GM19025 (cell line): ENCODE results near the gene SUCLG2.

ENCODE experiments used
- ATAC-seq: cut with Tn5 transposase; IDR thresholded peaks from one replicate; pipeline ENCODE4 v1.9.1; 2021; ENCODE audit warnings: mild to moderate bottlenecking, low read depth, moderate library complexity; ENCODE audit not compliant: unreplicated experiment

SUCLG2 gene

DNA sequence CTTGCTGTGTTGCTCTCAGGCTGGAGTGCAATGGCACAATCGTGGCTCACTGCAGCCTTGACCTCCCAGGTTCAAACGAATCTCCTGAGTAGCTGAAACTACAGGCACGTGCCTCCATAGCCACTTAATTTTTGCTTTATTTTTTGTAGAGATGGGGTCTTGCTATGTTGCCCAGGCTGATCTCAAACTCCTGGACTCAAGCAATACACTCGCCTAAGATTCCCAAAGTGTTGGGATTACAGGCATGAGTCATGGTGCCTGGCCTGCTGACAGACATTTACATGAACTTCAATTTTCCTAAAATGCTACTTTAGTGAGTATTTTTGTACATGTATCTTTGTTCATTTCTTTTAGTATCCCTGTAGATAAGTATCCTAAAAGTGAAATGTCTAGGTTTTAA, 132.3 kb downstream of the SUCLG2 start:
- no peak for ATAC-seq

DNA sequence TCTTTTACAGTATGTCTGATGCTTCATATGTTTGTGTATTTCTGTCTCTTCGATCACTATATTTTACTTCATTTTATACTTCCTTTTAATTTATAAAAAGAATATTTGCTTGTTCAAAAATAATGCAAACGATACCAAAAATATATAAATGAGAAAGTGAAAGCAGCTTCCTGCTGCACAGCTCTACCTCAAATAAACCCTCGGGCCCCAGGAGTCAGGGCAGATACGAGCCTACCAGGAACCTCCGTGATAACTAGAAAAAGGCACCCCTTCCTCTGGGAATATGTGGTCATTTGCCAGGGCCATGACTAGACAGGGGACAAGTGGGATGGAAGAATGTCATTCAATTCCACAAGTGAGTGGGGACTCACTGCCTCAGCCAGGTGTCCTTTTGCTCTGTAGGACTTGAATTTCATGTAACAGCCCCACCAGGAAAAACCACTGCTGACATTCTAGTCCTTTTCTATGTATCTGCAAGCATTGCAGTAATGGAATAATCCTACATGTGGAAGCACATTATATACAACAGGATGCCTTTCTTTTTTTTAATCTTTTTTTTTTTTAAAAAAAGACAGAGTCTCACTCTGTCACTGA, 133.3 kb downstream of the SUCLG2 start:
- ATAC-seq: no peak

DNA sequence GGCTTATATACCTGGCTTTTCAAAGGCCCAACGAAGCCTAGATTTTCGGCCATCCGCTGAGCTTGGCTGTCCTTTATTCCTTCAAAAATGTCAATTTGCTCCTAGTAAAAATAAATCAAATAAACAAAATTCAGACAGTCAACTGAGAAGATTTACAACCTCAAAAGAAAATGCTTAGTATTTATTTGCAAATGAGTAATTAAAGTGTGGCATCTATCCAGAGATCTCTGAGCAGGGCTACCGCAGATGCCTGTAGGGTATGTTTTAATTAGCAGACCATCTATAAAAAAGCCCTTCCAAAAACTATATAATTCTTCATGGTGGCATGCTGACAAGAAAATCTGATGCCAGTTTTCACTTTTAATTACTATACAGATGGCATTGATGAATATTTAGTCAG, 136.2 kb downstream of the SUCLG2 start:
- ATAC-seq: no peak

DNA sequence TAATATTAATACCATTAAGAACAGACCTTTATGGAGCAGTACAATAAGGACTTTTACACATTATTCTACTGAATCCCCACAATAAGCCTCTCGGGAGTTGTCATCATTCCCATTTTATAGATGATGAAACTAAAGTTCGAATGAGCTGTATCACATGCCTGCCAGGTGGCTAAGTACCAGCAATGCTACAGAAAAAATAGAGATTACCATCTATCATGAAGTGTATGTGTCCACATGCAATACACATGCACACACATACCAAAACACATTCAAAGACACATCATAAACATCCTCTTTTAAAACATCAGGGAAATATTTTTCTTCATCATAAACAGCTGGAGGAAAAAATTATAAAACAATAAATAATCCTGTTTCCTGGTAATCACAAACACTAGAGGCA, 136.6 kb downstream of the SUCLG2 start:
- no peak for ATAC-seq

DNA sequence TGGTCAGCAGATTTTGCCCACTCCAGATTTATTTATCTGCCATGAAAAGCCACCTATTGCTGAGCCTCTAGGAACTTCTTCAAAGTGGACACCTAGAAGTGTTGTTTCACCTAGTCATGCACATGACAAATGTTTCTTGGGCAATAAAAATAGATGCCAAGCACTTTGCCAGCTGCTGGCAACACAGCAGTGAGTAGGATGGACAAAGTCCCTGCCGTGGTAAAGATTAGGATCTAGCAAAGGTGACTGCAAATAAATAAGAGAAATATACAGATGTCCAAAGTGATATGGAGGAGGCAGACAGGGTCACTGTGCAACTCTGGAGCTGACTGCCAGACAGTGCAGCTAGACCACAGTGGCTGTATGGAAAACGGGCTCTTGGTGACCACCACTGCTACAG, 137.9 kb downstream of the SUCLG2 start:
- ATAC-seq: no peak

DNA sequence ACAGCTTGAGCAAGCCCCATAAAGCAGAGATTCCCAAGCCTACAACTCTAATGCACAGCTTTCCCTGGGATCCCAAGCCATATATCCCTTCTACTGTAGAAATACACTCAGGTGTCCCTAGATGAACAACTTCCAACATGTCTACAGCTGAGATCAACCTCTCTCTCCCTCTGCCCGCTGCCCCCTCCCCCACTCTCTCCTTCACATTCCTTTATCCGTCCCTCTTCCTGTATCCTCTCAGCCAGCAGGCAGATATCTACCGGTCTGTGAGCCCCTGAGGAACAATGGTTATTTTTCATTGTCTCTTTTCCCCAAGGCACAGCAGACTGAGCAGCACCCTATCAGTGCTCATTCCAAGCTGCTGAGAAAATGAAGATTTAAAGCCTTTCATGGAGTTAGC, 138.6 kb downstream of the SUCLG2 start:
- ATAC-seq: no peak

DNA sequence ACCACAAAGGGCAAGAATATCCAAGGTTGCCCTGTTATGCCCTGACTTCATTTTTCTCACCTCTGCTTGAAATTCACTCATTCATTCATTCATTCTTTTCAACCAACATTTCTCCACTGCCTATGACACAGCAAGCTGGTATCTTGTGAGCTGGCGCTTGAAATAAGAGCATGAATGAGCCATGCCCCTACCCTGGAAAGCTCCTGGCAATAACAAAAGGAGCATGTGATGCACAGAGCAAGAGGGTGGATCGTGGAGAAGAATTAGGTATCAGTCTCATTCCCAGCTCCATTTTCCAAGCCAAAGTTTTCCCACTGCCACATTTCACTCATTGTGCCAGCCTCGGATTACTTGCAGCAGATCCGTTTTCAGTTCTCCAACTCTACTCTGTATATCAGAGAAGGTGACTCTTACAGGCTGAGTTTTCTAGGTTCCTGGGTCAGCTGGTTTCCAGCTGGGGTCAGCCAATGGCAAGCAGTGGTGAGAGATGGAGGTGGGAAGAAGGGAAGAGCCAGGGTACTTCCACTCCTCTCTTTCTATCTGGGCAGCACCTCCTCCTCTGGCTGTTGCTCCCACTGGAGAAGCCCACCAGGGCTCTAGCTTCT, 144.8 kb downstream of the SUCLG2 start:
- ATAC-seq: no peak

DNA sequence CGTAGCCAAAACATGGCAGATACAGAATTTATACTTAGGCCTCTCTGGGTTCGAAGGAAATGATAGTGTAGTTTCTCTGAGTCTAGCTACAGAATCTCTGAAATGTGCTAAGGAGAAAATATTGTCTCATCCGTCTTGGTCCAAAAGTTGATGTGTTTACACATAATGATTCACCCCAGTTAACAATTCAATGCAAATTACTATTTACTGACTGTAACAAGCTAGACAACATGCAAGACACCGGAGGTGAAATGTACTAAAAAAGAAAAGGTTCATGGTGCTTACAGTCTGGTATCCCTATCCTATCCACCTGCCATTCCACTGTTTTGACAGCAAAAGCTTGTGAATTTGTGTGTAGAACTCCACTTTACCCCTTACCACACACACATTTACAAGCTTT, 146.8 kb downstream of the SUCLG2 start:
- ATAC-seq: no peak

DNA sequence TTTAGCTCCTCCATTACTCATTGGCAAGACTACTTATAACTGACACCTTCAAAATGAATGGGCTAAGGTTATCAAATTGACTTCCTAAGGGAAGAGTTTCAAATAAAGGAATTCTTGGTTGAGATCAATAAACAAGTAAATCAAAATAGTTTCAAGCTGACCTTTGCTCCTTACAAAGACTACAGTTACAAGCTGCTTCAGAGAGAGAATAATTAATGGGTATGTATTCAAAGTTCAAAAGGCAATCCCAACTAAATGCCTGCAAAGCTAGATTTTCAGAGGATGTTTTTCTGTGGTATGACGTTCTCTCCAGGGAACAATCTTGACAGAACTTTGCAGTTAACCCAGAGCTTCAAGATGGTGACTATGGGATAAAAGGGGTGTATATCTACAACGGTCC, 153.7 kb downstream of the SUCLG2 start:
- no peak for ATAC-seq

DNA sequence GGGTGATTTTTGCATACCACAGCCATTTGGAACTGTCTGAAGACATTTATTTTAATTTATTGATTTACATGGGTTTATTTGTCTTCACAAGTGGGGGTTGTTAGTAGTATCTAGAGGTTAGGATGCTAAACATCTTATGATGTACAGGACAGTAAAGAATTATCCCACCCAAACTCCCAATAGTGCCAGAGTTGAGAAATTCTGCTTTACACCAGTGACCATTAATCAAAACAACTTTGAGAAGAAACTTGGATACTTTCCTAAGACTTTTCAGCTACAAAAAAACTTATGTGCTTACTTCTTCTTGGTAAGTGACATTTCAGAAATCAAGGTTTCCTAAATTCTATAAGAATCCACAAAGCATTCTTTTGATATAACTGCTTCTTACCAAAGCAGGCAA, 156.7 kb downstream of the SUCLG2 start:
- no peak for ATAC-seq

DNA sequence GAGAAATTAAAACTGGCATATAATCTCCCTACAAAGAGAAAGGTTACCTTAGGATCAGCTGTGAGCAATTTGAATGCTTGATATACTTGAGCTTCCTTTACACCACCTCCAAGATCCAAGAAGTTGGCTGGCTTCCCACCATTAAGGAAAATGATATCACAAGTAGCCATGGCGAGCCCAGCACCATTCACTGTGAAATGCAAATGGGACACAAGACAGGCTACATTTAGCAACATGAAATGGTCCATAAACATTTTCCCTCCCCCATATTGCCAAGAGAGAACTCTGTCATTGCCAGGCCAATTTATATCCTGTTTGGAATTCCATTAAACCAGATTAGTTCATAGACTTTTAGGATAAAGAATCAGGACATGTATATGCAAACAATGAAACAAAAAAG, 158.7 kb downstream of the SUCLG2 start:
- ATAC-seq: no peak

DNA sequence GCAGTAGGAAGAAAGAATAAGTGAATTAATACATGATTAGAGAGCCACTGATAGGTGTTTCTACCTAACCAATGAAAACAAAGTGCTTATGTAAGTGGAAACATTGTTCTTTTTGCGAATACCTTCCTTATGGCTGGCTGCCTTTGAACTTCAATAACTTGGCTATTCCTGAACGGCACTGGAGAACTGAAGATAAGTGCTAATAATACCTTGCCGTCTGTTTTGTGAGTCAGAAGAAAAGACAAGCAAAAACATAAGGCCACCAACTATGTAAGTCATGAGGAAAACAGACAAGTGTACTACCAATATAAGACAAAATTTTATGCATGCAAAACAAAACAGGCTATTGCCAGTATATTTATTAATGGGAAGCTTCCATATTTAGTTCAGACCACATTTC, 160.6 kb downstream of the SUCLG2 start:
- ATAC-seq: no peak

DNA sequence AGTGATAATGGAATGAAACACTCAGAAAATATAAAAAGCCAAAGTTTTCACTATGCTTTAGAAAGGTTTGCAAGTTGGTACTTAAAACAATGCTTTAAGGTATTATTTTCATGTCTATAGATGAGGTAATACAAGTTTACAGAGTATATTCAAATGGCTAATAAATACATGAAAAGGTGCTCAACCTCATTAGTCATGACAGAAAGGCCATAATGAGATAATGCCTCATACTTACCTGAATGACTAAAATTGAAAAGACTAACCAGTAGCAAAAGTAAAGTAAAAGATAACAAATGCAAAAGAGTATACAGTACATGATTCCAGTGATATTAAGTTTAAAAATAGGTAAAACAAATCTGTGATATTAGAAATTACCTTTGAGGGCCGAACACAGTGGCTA, 163.8 kb downstream of the SUCLG2 start:
- no peak for ATAC-seq

DNA sequence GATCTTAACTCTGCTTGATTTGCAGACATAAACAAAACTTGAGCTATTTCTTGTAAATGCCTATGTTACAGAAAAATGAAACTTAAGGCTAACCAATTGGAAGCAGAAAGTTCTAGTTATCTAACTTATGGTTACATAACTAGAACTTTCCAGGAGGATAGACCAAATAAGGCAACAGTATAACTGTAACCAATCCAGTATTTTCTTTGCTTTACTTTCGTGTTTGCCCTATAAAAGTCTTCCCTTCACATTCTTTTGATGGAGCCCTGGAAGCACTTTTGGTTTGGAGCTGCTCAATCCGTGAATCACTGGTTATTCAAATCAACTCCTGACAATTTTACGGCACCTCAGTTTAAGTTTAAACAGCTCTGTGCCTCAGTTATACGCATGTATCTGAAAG, 164.6 kb downstream of the SUCLG2 start:
- ATAC-seq: no peak

DNA sequence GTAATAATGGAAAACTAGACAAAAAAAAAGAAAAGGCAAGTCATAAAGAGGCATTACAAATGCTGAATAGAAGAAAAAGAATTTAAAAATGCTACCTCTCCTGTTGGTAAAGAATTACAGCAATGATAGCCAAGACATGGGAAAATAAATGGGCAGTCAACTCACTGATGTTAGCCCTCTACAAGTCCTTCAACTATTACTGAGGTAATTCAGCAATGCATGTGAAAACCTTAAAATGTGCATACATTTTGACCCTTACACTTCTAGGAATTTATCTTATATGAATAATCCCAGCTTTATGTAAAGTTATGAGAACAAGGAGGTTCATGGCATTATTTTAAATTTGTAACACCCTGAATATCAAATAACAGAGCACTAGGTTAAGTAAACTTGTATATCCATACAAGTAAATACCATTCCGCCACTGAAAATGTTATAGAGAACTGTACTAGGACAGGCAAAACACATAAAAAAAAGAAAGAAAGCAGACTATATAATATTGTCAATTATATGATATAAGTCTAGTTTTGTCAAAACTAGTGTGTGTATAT, 166.8 kb downstream of the SUCLG2 start:
- ATAC-seq: no peak

DNA sequence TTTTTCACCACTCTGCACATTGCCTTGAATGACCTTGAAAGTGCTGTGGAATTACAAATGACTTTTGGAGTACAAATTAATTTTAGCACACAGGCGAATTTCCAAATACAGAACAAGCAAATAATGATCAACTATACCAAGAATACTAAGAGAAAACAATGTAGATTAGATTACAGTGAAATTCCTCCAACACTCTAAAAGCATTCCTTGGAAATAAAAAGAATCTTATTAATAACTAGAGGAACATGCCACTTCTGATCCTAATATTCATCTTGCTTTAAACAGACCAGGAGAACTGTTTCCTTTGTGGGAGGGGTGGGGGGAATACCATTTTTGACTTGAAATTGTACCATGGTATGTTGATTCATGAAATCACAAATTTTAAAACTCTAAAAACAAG, 167.5 kb downstream of the SUCLG2 start:
- no peak for ATAC-seq

DNA sequence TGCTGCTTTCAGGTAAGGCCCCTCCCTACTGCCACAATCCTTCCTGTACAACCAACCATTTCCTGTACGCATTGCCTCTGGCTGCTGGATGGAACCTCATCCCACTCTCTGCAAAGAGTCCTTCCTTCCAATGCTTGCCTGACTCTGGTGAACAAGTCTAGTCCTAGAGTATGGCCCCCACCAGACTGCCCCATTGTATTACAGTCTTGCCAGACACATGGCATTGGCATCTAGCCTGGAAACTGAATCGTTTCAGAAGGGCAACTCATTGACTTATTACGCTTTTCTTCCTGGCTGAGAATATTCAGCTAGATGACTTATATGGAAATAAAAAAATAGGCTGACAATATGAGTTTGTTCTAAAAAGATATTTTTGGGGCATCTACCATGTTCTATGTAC, 170.3 kb downstream of the SUCLG2 start:
- no peak for ATAC-seq

DNA sequence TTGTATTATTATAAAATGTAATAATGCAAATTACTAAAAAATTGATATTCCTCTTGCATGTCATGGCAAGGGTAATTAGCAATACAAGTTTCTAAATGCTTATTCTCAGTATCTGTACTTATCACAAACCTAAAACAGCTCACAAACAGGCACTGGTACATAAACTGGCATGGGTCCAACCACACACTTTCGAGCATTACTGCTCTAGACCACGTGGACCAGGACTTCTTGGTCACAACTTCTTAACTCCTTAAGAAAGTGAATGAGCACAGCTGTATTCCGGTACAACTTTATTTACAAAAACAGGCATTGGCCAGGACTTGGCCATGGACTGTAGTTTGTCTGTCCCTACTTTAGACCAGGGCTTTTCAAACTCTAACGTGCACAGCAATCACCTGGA, 173.3 kb downstream of the SUCLG2 start:
- ATAC-seq: no peak

DNA sequence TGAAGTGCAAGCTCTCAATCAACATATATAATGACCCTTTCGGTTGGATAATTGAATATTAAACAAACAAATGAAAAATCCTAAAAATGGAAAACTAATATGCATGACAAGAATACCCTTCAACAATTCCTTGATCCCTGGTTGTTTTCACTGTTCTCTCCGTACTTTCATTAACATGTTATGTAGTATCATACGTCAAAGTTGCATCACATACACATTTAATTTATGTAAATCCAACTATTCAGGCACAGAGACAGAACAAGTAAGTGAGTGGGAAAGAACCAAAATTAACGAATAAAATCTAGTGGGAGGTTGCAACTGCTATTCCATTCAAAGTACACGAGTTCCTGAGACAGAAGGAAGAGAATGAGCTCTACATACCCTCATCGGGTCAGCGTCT, 176.0 kb downstream of the SUCLG2 start:
- ATAC-seq: no peak

DNA sequence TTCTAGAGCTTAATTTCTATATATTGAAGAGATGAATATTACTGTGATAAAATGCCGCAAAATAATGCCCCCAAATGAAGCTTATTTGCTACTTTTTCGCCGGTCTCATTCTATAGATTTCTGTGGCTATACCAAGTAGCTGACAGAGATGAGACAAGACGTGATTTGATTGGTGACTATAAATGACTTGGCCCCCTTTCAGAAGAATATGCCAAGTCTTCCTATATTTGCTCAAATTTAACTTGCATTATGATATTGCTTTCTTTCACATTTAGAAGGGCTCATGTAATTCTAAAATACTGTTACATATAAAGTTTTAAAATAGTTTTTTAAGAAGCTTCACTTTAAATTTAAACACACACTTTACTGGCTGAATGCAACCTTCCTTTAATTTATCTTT, 180.1 kb downstream of the SUCLG2 start:
- ATAC-seq: no peak

DNA sequence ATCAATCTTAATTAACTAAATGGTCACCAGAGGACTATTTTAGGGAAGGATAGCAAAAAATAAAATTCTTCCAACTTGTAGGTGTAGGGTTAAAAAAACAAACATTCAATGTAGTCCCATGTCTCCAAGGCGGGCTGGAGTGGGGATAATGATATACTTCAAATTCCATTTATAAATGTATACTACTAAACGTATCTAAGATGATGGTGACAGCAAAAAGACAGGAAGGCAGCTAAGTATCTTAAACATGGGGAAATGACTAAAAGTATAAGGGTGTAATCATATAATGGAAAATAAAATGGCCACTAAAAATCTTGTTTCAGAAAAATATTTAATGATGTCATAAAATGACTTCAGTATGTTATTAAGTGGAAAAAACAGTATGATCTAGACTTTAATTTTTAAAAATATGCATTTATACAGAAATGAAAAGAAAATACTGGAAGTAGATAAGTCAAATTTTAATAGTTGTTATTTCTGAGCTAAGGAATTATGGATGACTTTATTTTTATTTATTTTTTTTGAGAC, 181.7 kb downstream of the SUCLG2 start:
- ATAC-seq: no peak

DNA sequence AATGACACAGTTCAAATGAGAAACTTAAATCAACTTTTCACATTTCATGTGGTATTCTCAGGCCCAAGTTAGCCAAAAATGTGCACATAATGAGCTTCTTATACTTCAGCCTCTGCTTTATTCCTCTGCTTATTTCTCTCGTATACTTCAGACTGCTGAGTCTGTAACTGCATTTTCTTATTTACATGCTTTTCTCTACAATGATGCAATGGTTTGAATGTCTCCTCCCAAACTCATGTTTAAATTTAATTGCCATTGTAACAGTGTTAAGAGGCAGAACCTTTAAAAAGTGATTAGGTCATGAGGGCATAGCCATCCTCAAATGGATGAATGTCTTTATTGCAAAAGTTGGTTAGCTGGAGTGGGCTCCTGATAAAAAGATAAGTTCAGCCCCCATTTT, 184.2 kb downstream of the SUCLG2 start:
- no peak for ATAC-seq
